Lung (tissue), 12 donors: ENCODE measurements around the gene FEN1. TPM values are rescaled to one million over a fixed set of nuclear protein-coding genes. Genes with fewer than 3 reads are reported as not detected.

ENCODE experiments used
- ATAC-seq: fragments of 200-7000 bp; cut with Tn5 transposase; one replicate; pipeline ENCODE4 v1.9.1; 2020; ENCODE audit warnings: moderate number of reproducible peaks; ENCODE audit not compliant: insufficient read depth, low FRiP score
- DNase-seq, 3 donors: peaks; one replicate each; pipeline ENCODE4 v3.0.0-alpha.2; 2013 to 2017
- H3K27ac ChIP-seq, 2 donors: one replicate each; pipeline ENCODE4 v1.5.1; 2013; ENCODE audit warnings: mild to moderate bottlenecking in 2 of 2, moderate library complexity in 2 of 2, control low read depth in 1 of 2, inconsistent platforms in 1 of 2, low read depth in 1 of 2, low read length in 1 of 2
- H3K27me3 ChIP-seq, 3 donors: one replicate each; pipeline ENCODE4 v1.5.1; 2013; ENCODE audit warnings: low read length in 2 of 3; ENCODE audit not compliant: control insufficient read depth in 3 of 3, insufficient read depth in 3 of 3
- H3K36me3 ChIP-seq, 4 donors: one replicate each; pipeline ENCODE4 v1.5.1; 2013; ENCODE audit warnings: low read length in 4 of 4, mild to moderate bottlenecking in 1 of 4, moderate library complexity in 1 of 4; ENCODE audit not compliant: control insufficient read depth in 4 of 4, insufficient read depth in 4 of 4
- H3K4me1 ChIP-seq, 5 donors: one replicate each; pipeline ENCODE4 v1.5.1; 2013; ENCODE audit warnings: low read length in 5 of 5, mild to moderate bottlenecking in 2 of 5, moderate library complexity in 1 of 5; ENCODE audit not compliant: control insufficient read depth in 5 of 5, insufficient read depth in 5 of 5
- H3K4me3 ChIP-seq: one replicate; pipeline ENCODE4 v1.5.1; 2013; ENCODE audit warnings: mild to moderate bottlenecking, control low read depth, moderate library complexity
- H3K9ac ChIP-seq, 2 donors: one replicate each; pipeline ENCODE4 v1.5.1; 2013; ENCODE audit warnings: low read length in 2 of 2, control low read depth in 1 of 2; ENCODE audit not compliant: insufficient read depth in 1 of 2
- H3K9me3 ChIP-seq, 4 donors: one replicate each; pipeline ENCODE4 v1.5.1; 2013; ENCODE audit warnings: low read length in 3 of 4, mild to moderate bottlenecking in 1 of 4, moderate library complexity in 1 of 4; ENCODE audit not compliant: control insufficient read depth in 4 of 4, insufficient read depth in 3 of 4
- CTCF ChIP-seq: IDR thresholded peaks from 2 replicates; pipeline ENCODE4 v1.5.1; 2012; ENCODE audit warnings: mild to moderate bottlenecking; ENCODE audit errors: control extremely low read depth, extremely low read depth
- WGBS, 2 donors: extraction: QIAGEN DNeasy Blood & Tissue Kit; methylation state at CpG; one replicate each; pipeline ENCODE4 v1.1.7; 2013; 5-methylcytosine and 5-hydroxymethylcytosine counted together
- polyA plus RNA-seq, 2 donors: library from polyadenylated mRNA; stranded (reverse); fragments of 200-250 nt; gene quantifications; one replicate each; pipeline ENCODE4 v1.2.1, GENCODE V29; 2013
- total RNA-seq, 2 donors: library from RNA; depleted of rRNA in 1 of 2; stranded (reverse); fragments of >200 nt in 1 of 2; gene quantifications; one replicate each; pipeline ENCODE4 v1.2.1, GENCODE V29; 2014 to 2021
- donor health status: control.
- donor health status: control.
- donor health status: Bipolar disorder and iron deficiency.
- donor health status: healthy.
- donor health status: DM: yes; HTN: yes; CAD: no.

Gene FEN1
- total and polyA plus RNA-seq, 4 donors: 6.4 to 13.2 (median 10.2) TPM

GRCh38 chr11:61838501-61838900 lies 45.8 kb downstream of the FEN1 start:
- ATAC-seq: no peak
- H3K36me3 ChIP-seq: peaks cover 0 to 16% (median 12%) of the 10 kb centered on the region in 4 donors
- WGBS, 2 donors: 93 to 98% methylated on average over 5 of the region's 5 CpGs
- no peak overlapping the region for H3K27ac ChIP-seq
- H3K9ac ChIP-seq: no peak overlapping the region
- H3K4me3 ChIP-seq: no peak overlapping the region
- no peak for DNase-seq
- no peak for TF ChIP-seq CTCF
- peaks cover 0 to 6% (median 4%) of the 10 kb centered on the region in 5 donors for H3K4me1 ChIP-seq
- H3K27me3 ChIP-seq: no peaks in the 10 kb centered on the region
- H3K9me3 ChIP-seq: peaks cover 0 to 2% (median 0%) of the 10 kb centered on the region in 4 donors

GRCh38 chr11:61838921-61839320 lies 46.2 kb downstream of the FEN1 start:
- 87 to 89% methylated on average over 10 of the region's 10 CpGs for WGBS, 2 donors
- H3K4me3 ChIP-seq: no peak overlapping the region
- ATAC-seq (no peak), DNase-seq (no peak)
- peaks cover 0 to 16% (median 12%) of the 10 kb centered on the region in 4 donors for H3K36me3 ChIP-seq
- no peak overlapping the region for H3K9ac ChIP-seq
- no peak overlapping the region for H3K27ac ChIP-seq
- peaks cover 0 to 6% (median 4%) of the 10 kb centered on the region in 5 donors for H3K4me1 ChIP-seq
- no peak for TF ChIP-seq CTCF
- H3K27me3 ChIP-seq: no peaks in the 10 kb centered on the region
- peaks cover 0 to 2% (median 0%) of the 10 kb centered on the region in 4 donors for H3K9me3 ChIP-seq

- ATAC-seq (no peak), DNase-seq (no peak)
- TF ChIP-seq CTCF: no peak
- Histone ChIP-seq H3K9ac (no peak overlapping the region), H3K36me3 (peaks cover 0 to 16% (median 12%) of the 10 kb centered on the region in 4 donors), H3K9me3 (peaks cover 0 to 2% (median 0%) of the 10 kb centered on the region in 4 donors), H3K4me1 (peaks cover 0 to 4% (median 0%) of the 10 kb centered on the region in 5 donors), H3K27me3 (no peaks in the 10 kb centered on the region), H3K27ac (no peak overlapping the region), H3K4me3 (no peak overlapping the region)
- 97 to 98% methylated on average over 2 of the region's 2 CpGs for WGBS, 2 donors
These were observed 47.0 kb downstream of the FEN1 start for GRCh38 chr11:61839742-61840141.

- H3K4me3 ChIP-seq: no peak overlapping the region
- no peaks in the 10 kb centered on the region for H3K27me3 ChIP-seq
- peaks cover 0 to 20% (median 12%) of the 10 kb centered on the region in 4 donors for H3K36me3 ChIP-seq
- peaks cover 0 to 2% (median 0%) of the 10 kb centered on the region in 5 donors for H3K4me1 ChIP-seq
- TF ChIP-seq CTCF: no peak
- H3K9me3 ChIP-seq: peaks cover 0 to 2% (median 0%) of the 10 kb centered on the region in 4 donors
- DNase-seq: no peak
- no peak for ATAC-seq
- no peak overlapping the region for H3K9ac ChIP-seq
- no peak overlapping the region for H3K27ac ChIP-seq
- 94 to 96% methylated on average over 7 of the region's 7 CpGs for WGBS, 2 donors
These were observed 47.7 kb downstream of the FEN1 start for GRCh38 chr11:61840371-61840770.
